HPDE6-E6E7 (cell line): ENCODE data around the gene SMC4.

Experiments
- DNase-seq: peaks from one replicate; pipeline ENCODE4 v3.0.0; 2011; ENCODE audit warnings: missing footprints; ENCODE audit errors: extremely low spot score

The SMC4 gene

GRCh38 chr3:160394009-160394392 lies 5.4 kb upstream of the SMC4 start:
- DNase-seq = no peak

- no peak for DNase-seq
Measured at GRCh38 chr3:160395297-160395696, 4.2 kb upstream of the SMC4 start.

GRCh38 chr3:160398820-160399124 lies 678 bp upstream of the SMC4 start:
- no peak for DNase-seq

GRCh38 chr3:160400030-160400701 lies 716 bp downstream of the SMC4 start:
- DNase-seq = no peak

GRCh38 chr3:160400702-160401150 lies 1.3 kb downstream of the SMC4 start:
- no peak for DNase-seq

- DNase-seq = no peak
Measured at GRCh38 chr3:160401291-160402095, 2.0 kb downstream of the SMC4 start.

- DNase-seq = no peak
Measured at GRCh38 chr3:160402221-160403027, 3.0 kb downstream of the SMC4 start.

GRCh38 chr3:160403028-160403545 lies 3.6 kb downstream of the SMC4 start:
- DNase-seq = no peak

GRCh38 chr3:160403796-160404470 lies 4.5 kb downstream of the SMC4 start:
- no peak for DNase-seq

- DNase-seq = no peak
Measured at GRCh38 chr3:160409812-160410610, 10.6 kb downstream of the SMC4 start.

- DNase-seq = no peak
Measured at GRCh38 chr3:160412477-160412876, 13.0 kb downstream of the SMC4 start.

- DNase-seq = peak; percentile 33
Measured at GRCh38 chr3:160413613-160414248, 14.3 kb downstream of the SMC4 start.

GRCh38 chr3:160417311-160417710 lies 17.9 kb downstream of the SMC4 start:
- DNase-seq = no peak

GRCh38 chr3:160427832-160428424 lies 28.5 kb downstream of the SMC4 start:
- no peak for DNase-seq

- no peak for DNase-seq
Measured at GRCh38 chr3:160434071-160434470, 34.6 kb downstream of the SMC4 start.

GRCh38 chr3:160435095-160435494 lies 35.6 kb downstream of the SMC4 start:
- DNase-seq = no peak

- no peak for DNase-seq
Measured at GRCh38 chr3:160435747-160436146, 36.3 kb downstream of the SMC4 start.

- no peak for DNase-seq
Measured at GRCh38 chr3:160437083-160437455, 37.6 kb downstream of the SMC4 start.

- no peak for DNase-seq
Measured at GRCh38 chr3:160440687-160441086, 41.2 kb downstream of the SMC4 start.

GRCh38 chr3:160444411-160444810 lies 45.0 kb downstream of the SMC4 start:
- DNase-seq = no peak
